Right lung (tissue), 5 donors: ENCODE data around the gene GLB1L2. TPM values are rescaled to one million over a fixed set of nuclear protein-coding genes. Genes with fewer than 3 reads are reported as not detected.

Experiments used
- DNase-seq, 2 donors: peaks; one replicate each; pipeline ENCODE4 v3.0.0-alpha.2; 2013
- polyA plus RNA-seq, 5 donors: library from polyadenylated mRNA; unstranded; fragments of 120-200 nt; gene quantifications; one replicate each; pipeline versions ENCODE4 v1.2.1 to v1.2.3, GENCODE V29; 2013; ENCODE audit warnings: inconsistent platforms in 1 of 5, low replicate concordance in 1 of 5; ENCODE audit not compliant: insufficient read length in 5 of 5, insufficient read depth in 1 of 5

Gene GLB1L2
- polyA plus RNA-seq, 5 donors: 4.7 to 6.0 (median 4.8) TPM

- DNase-seq: no peak
Observed at GRCh38 chr11:134366254-134366653, 34.5 kb downstream of the GLB1L2 start.

- DNase-seq: no peak
Observed at GRCh38 chr11:134367781-134368180, 36.0 kb downstream of the GLB1L2 start.

GRCh38 chr11:134369656-134370525, 38.1 kb downstream of the GLB1L2 start:
- DNase-seq: no peak

GRCh38 chr11:134370526-134371435, 39.0 kb downstream of the GLB1L2 start:
- DNase-seq: no peak

- DNase-seq: no peak
Observed at GRCh38 chr11:134371436-134372185, 39.8 kb downstream of the GLB1L2 start.

- no peak for DNase-seq
Observed at GRCh38 chr11:134372536-134372935, 40.7 kb downstream of the GLB1L2 start.

GRCh38 chr11:134372961-134373360, 41.2 kb downstream of the GLB1L2 start:
- DNase-seq: no peak

- no peak for DNase-seq
Observed at GRCh38 chr11:134373591-134374052, 41.8 kb downstream of the GLB1L2 start.

GRCh38 chr11:134374171-134374570, 42.4 kb downstream of the GLB1L2 start:
- no peak for DNase-seq

- no peak for DNase-seq
Observed at GRCh38 chr11:134374891-134375550, 43.2 kb downstream of the GLB1L2 start.

GRCh38 chr11:134376150-134376921, 44.5 kb downstream of the GLB1L2 start:
- DNase-seq: no peak

- no peak for DNase-seq
Observed at GRCh38 chr11:134377876-134378275, 46.1 kb downstream of the GLB1L2 start.

GRCh38 chr11:134379241-134379640, 47.5 kb downstream of the GLB1L2 start:
- no peak for DNase-seq

- no peak for DNase-seq
Observed at GRCh38 chr11:134380229-134380628, 48.4 kb downstream of the GLB1L2 start.

GRCh38 chr11:134380785-134381184, 49.0 kb downstream of the GLB1L2 start:
- no peak for DNase-seq

GRCh38 chr11:134382257-134382656, 50.5 kb downstream of the GLB1L2 start:
- DNase-seq: no peak

GRCh38 chr11:134382830-134383229, 51.0 kb downstream of the GLB1L2 start:
- DNase-seq: no peak

- DNase-seq: no peak
Observed at GRCh38 chr11:134383576-134384221, 51.9 kb downstream of the GLB1L2 start.

GRCh38 chr11:134384406-134384805, 52.6 kb downstream of the GLB1L2 start:
- DNase-seq: no peak

GRCh38 chr11:134385171-134385570, 53.4 kb downstream of the GLB1L2 start:
- no peak for DNase-seq
